Neutrophil (primary cell): ENCODE data around the gene TRAPPC8.

Source experiments
- H3K27ac ChIP-seq: fragments of 200-600 bp; sonication (generic); 2 replicates; pipeline ENCODE4 v1.5.1; 2016; ENCODE audit warnings: mild to moderate bottlenecking, moderate library complexity
- H3K27me3 ChIP-seq: fragments of 200-600 bp; sonication (generic); 2 replicates; pipeline ENCODE4 v1.6.0; 2016; ENCODE audit warnings: mild to moderate bottlenecking
- H3K36me3 ChIP-seq: fragments of 200-600 bp; sonication (generic); 2 replicates; pipeline ENCODE4 v1.5.1; 2017
- H3K4me1 ChIP-seq, 2 experiments: fragments of 200-600 bp in 1 of 2; sonication (generic) in 1 of 2; 1 replicate in 1 of 2; 2 replicates in 1 of 2; pipeline versions ENCODE4 v1.5.1 to v1.6.1; 2013 to 2016; ENCODE audit warnings: low read depth in 1 of 2, low read length in 1 of 2, mild to moderate bottlenecking in 1 of 2, moderate library complexity in 1 of 2; ENCODE audit not compliant: control insufficient read depth in 1 of 2, insufficient read depth in 1 of 2
- H3K4me3 ChIP-seq, 2 experiments: fragments of 200-600 bp in 1 of 2; sonication (generic) in 1 of 2; 1 replicate in 1 of 2; 2 replicates in 1 of 2; pipeline ENCODE4 v1.5.1; 2013 to 2016; ENCODE audit warnings: low read depth in 1 of 2, low read length in 1 of 2, mild to moderate bottlenecking in 1 of 2, moderate library complexity in 1 of 2
- H3K9me3 ChIP-seq: fragments of 200-600 bp; sonication (generic); 2 replicates; pipeline ENCODE4 v1.5.1; 2016
- CTCF ChIP-seq: fragments of 200-600 bp; sonication (generic); IDR thresholded peaks from 2 replicates; pipeline ENCODE4 v1.5.1; 2016; ENCODE audit warnings: antibody characterized with exemption

The TRAPPC8 gene

GRCh38 chr18:31979714-31980113 lies 36.8 kb upstream of the TRAPPC8 start:
- Histone ChIP-seq H3K4me3 (no peak overlapping the region), H3K9me3 (peaks cover 7% of the 10 kb centered on the region), H3K27me3 (no peaks in the 10 kb centered on the region), H3K27ac (no peak overlapping the region), H3K4me1 (no peaks in the 10 kb centered on the region), H3K36me3 (no peaks in the 10 kb centered on the region)
- TF ChIP-seq CTCF = no peak

DNA sequence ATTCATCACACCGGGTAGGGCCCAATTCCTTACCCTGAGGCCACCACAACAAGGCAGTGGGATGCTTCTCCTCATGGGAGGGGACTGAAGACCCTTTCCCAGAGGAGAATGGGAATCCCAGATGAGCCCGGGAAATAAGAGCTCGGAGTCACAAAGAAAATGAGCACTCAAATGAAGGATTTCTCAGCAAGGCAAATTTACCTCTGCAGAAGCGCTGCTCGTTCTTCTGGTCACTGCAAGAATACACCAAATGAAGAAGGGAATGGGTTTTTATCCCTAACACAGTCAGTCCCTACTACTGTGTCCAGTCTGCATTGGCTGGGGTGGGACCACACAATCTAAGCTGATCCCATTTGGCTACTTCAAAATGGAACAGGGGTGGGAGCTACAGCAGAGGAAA lies 35.7 kb upstream of the TRAPPC8 start:
- Histone ChIP-seq H3K4me1 (no peaks in the 10 kb centered on the region), H3K4me3 (no peak overlapping the region), H3K27me3 (no peaks in the 10 kb centered on the region), H3K9me3 (peaks cover 14% of the 10 kb centered on the region), H3K36me3 (no peaks in the 10 kb centered on the region), H3K27ac (no peak overlapping the region)
- no peak for TF ChIP-seq CTCF

GRCh38 chr18:31977270-31977872 lies 34.4 kb upstream of the TRAPPC8 start:
- Histone ChIP-seq H3K4me1 (no peaks in the 10 kb centered on the region), H3K27ac (no peak overlapping the region), H3K27me3 (no peaks in the 10 kb centered on the region), H3K9me3 (peaks cover 18% of the 10 kb centered on the region), H3K4me3 (no peak overlapping the region), H3K36me3 (no peaks in the 10 kb centered on the region)
- TF ChIP-seq CTCF = peak; percentile 40

GRCh38 chr18:31976242-31976641 lies 33.3 kb upstream of the TRAPPC8 start:
- Histone ChIP-seq H3K36me3 (no peaks in the 10 kb centered on the region), H3K27ac (no peak overlapping the region), H3K9me3 (peaks cover 18% of the 10 kb centered on the region), H3K4me3 (no peak overlapping the region), H3K27me3 (no peaks in the 10 kb centered on the region), H3K4me1 (no peaks in the 10 kb centered on the region)
- TF ChIP-seq CTCF = no peak

- Histone ChIP-seq H3K27ac (no peak overlapping the region), H3K4me3 (no peak overlapping the region), H3K9me3 (peaks cover 18% of the 10 kb centered on the region), H3K36me3 (no peaks in the 10 kb centered on the region), H3K27me3 (no peaks in the 10 kb centered on the region), H3K4me1 (no peaks in the 10 kb centered on the region)
- TF ChIP-seq CTCF = no peak
These were observed 31.1 kb upstream of the TRAPPC8 start for GRCh38 chr18:31973929-31974546.
